MM.1S (cell line): Measurements from ENCODE around the gene CLEC7A.

Source experiments
- DNase-seq: peaks from one replicate; pipeline ENCODE4 v3.0.0-alpha.2; 2015
- H2AFZ ChIP-seq: fragments of 300-600 bp; sonication (generic); 2 replicates; pipeline ENCODE4 v1.6.0; 2016; ENCODE audit warnings: antibody characterized with exemption, low read length
- H3F3A ChIP-seq: fragments of 300-600 bp; sonication (generic); 2 replicates; pipeline ENCODE4 v1.6.1; 2016; ENCODE audit warnings: mild to moderate bottlenecking, antibody characterized with exemption, low read length, moderate library complexity, mixed read lengths; ENCODE audit not compliant: insufficient read depth
- H3K27ac ChIP-seq: fragments of 300-600 bp; sonication (generic); 2 replicates; pipeline ENCODE4 v1.5.1; 2016; ENCODE audit warnings: mild to moderate bottlenecking, low read length
- H3K27me3 ChIP-seq: fragments of 300-600 bp; sonication (generic); replicated peaks from 2 replicates; pipeline ENCODE4 v1.6.0; 2016; ENCODE audit warnings: low read length; ENCODE audit not compliant: insufficient read depth
- H3K36me3 ChIP-seq: fragments of 300-600 bp; sonication (generic); replicated peaks from 2 replicates; pipeline ENCODE4 v1.6.1; 2016; ENCODE audit warnings: mild to moderate bottlenecking, low read length, mixed read lengths; ENCODE audit not compliant: insufficient read depth
- H3K4me1 ChIP-seq: fragments of 300-600 bp; sonication (generic); 2 replicates; pipeline ENCODE4 v1.6.1; 2016; ENCODE audit warnings: low read length, mixed read lengths
- H3K4me2 ChIP-seq: fragments of 300-600 bp; sonication (generic); 2 replicates; pipeline ENCODE4 v1.6.0; 2016; ENCODE audit warnings: low read depth, low read length
- H3K4me3 ChIP-seq: fragments of 300-600 bp; sonication (generic); 2 replicates; pipeline ENCODE4 v1.5.1; 2016; ENCODE audit warnings: low read length, mixed read lengths
- H3K79me2 ChIP-seq: fragments of 300-600 bp; sonication (generic); 2 replicates; pipeline ENCODE4 v1.6.1; 2016; ENCODE audit warnings: mixed run types, low read length, mixed read lengths
- H3K9ac ChIP-seq: fragments of 300-600 bp; sonication (generic); 2 replicates; pipeline ENCODE4 v1.6.1; 2016; ENCODE audit warnings: low read length, mixed read lengths
- H3K9me2 ChIP-seq: fragments of 300-600 bp; sonication (generic); replicated peaks from 2 replicates; pipeline ENCODE4 v1.6.1; 2016; ENCODE audit warnings: mild to moderate bottlenecking, low read length, mixed read lengths; ENCODE audit not compliant: insufficient read depth
- H3K9me3 ChIP-seq: fragments of 300-600 bp; sonication (generic); replicated peaks from 2 replicates; pipeline ENCODE4 v1.6.1; 2016; ENCODE audit warnings: mild to moderate bottlenecking, low read length, mixed read lengths; ENCODE audit not compliant: insufficient read depth
- H4K20me1 ChIP-seq: fragments of 300-600 bp; sonication (generic); 2 replicates; pipeline ENCODE4 v1.6.1; 2016; ENCODE audit warnings: mild to moderate bottlenecking, low read length, moderate library complexity, mixed read lengths; ENCODE audit not compliant: insufficient read depth
- EZH2 ChIP-seq: fragments of 300-600 bp; sonication (generic); optimal IDR thresholded peaks from 2 replicates; pipeline ENCODE3; 2017; ENCODE audit warnings: low read depth, mild to moderate bottlenecking, antibody characterized with exemption, low read length, mixed read lengths
- EZH2phosphoT487 ChIP-seq: fragments of 300-600 bp; sonication (generic); IDR thresholded peaks from 2 replicates; pipeline ENCODE4 v1.6.1; 2018; ENCODE audit warnings: antibody characterized with exemption, low read length
- TF ChIP-seq, protein P1 (sequence below): fragments of 300-600 bp; sonication (generic); IDR thresholded peaks from 2 replicates; pipeline ENCODE4 v1.5.1; 2016; ENCODE audit warnings: antibody characterized with exemption, low read length, mixed read lengths

The CLEC7A gene

DNA sequence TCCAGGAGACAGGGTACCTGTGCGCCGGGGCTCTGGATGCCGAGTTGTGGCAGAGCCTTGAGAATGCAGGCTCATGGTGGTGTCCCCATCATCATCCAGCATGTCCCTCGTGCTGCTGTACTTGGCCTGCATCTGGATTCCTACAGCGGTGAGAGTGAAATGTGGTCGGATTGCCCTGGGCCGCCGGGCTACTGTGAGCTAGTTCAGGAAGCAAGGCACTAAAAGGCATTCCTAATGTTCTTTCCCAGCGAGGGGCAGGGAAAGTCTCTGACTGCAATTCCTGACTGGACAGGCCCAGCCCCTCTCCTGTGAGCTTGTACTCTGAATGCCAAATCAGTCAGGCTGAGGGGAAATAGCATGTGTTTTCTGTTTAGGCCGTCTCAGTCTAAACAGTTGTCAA, 31.2 kb downstream of the CLEC7A start, which contains the start of gene CLEC1A:
Gene CLEC1A (minus strand): TSS at position 195 of the 400 bp plus-strand sequence. CDS start 63 bp downstream, at position 132.
- TF ChIP-seq EZH2phosphoT487 = no peak
- no peak for TF ChIP-seq EZH2
- TF ChIP-seq, protein P1, sequence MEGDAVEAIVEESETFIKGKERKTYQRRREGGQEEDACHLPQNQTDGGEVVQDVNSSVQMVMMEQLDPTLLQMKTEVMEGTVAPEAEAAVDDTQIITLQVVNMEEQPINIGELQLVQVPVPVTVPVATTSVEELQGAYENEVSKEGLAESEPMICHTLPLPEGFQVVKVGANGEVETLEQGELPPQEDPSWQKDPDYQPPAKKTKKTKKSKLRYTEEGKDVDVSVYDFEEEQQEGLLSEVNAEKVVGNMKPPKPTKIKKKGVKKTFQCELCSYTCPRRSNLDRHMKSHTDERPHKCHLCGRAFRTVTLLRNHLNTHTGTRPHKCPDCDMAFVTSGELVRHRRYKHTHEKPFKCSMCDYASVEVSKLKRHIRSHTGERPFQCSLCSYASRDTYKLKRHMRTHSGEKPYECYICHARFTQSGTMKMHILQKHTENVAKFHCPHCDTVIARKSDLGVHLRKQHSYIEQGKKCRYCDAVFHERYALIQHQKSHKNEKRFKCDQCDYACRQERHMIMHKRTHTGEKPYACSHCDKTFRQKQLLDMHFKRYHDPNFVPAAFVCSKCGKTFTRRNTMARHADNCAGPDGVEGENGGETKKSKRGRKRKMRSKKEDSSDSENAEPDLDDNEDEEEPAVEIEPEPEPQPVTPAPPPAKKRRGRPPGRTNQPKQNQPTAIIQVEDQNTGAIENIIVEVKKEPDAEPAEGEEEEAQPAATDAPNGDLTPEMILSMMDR = no peak
- H3K27ac ChIP-seq = no peak within 1 kb of the TSS
- no peaks in the 10 kb centered on the region for H3K79me2 ChIP-seq
- no peak within 1 kb of the TSS for H3K4me3 ChIP-seq
- H4K20me1 ChIP-seq = no peaks in the 10 kb centered on the region
- H3K9ac ChIP-seq = no peak within 1 kb of the TSS
- H3F3A ChIP-seq = peaks cover 9% of the 10 kb centered on the region; the same call in 1 of the 2 replicates
- no peaks in the 10 kb centered on the region for H3K9me3 ChIP-seq
- no peaks in the 10 kb centered on the region for H3K9me2 ChIP-seq
- no peak within 1 kb of the TSS for H2AFZ ChIP-seq
- DNase-seq = no peak
- H3K4me1 ChIP-seq = peaks cover 25% of the 10 kb centered on the region
- H3K4me2 ChIP-seq = no peak within 1 kb of the TSS
- no peaks in the 10 kb centered on the region for H3K36me3 ChIP-seq
- no peaks in the 10 kb centered on the region for H3K27me3 ChIP-seq

DNA sequence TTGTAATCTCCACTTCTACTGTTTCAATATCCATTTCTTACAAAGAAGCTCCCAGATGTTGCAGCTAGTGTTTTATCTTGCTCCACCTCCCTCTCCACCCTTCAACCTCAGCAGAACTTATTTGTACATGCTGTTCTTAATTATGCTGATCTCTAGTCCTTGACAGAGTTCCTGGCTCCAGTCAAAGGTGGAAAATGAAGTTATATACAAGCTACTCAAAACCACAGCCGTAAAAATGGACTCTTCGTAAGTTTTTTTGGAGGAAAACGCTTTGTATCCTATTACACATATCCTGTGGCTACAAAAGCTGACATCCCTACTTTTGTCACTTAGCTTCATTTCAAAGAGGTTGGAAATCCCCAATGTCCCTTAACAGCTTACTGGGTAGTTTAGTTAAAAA, 32.5 kb downstream of the CLEC7A start:
- Histone ChIP-seq H3K9ac (no peak overlapping the region), H3F3A (peaks cover 9% of the 10 kb centered on the region; the same call in 1 of the 2 replicates), H3K79me2 (no peaks in the 10 kb centered on the region), H3K4me2 (peak overlapping the region; percentile 45), H2AFZ (0 out of 2 replicates have a peak overlapping the region, but pooled peaks have one; percentile 40), H3K9me2 (no peaks in the 10 kb centered on the region), H4K20me1 (no peaks in the 10 kb centered on the region), H3K27ac (peak overlapping the region; percentile 21; the same call in 1 of the 2 replicates), H3K4me3 (no peak overlapping the region), H3K27me3 (no peaks in the 10 kb centered on the region), H3K9me3 (no peaks in the 10 kb centered on the region), H3K36me3 (no peaks in the 10 kb centered on the region), H3K4me1 (peaks cover 25% of the 10 kb centered on the region)
- TF ChIP-seq, protein P1 = no peak
- TF ChIP-seq EZH2phosphoT487 (no peak), EZH2 (no peak)
- DNase-seq = peak; percentile 35

DNA sequence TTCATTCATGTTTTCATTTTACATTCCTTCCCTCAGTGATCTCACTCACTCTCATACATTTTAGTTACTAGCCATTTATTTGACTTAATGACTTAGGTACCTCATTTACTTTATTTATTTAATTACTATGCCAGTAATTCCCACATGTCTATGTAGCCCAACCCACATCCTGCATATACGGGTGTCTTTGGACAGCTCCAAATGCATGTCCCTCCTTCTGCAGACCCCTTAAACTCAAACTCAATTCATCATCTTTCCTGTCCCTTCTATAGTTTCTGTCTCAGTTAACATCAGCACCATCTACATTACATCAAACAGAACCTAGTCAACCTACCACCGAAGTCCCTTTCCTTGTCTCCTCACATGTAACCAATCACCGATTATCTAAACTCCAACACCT, 34.0 kb downstream of the CLEC7A start:
- Histone ChIP-seq H3K9me2 (no peaks in the 10 kb centered on the region), H3K27me3 (no peaks in the 10 kb centered on the region), H4K20me1 (no peaks in the 10 kb centered on the region), H3K9ac (no peak overlapping the region), H3K27ac (no peak overlapping the region), H3K4me1 (peaks cover 21% of the 10 kb centered on the region), H3K79me2 (no peaks in the 10 kb centered on the region), H2AFZ (no peak overlapping the region), H3K36me3 (no peaks in the 10 kb centered on the region), H3K9me3 (no peaks in the 10 kb centered on the region), H3K4me2 (no peak overlapping the region), H3K4me3 (no peak overlapping the region), H3F3A (peaks cover 10% of the 10 kb centered on the region)
- no peak for DNase-seq
- TF ChIP-seq EZH2phosphoT487 (no peak), EZH2 (no peak)
- TF ChIP-seq, protein P1 = no peak
